ENCODE measurements around the gene GPRC5D.
A peak's percentile ranks its signal among the peaks of the same experiment; 100 is the strongest.

The GPRC5D gene

GRCh38 chr12:12908252-12908651, 43.7 kb downstream of the GPRC5D start:
- DNase-seq (ENCODE audit: low read depth), result no peak

- DNase-seq (ENCODE audit: low read depth), result no peak
These were observed 44.4 kb downstream of the GPRC5D start for GRCh38 chr12:12907552-12907951.

- DNase-seq (ENCODE audit: low read depth), result no peak
These were observed 48.0 kb downstream of the GPRC5D start for GRCh38 chr12:12903642-12904609.

- no peak for DNase-seq (ENCODE audit: low read depth)
These were observed 49.9 kb downstream of the GPRC5D start for GRCh38 chr12:12902036-12902435.

GRCh38 chr12:12901158-12901791, 50.7 kb downstream of the GPRC5D start:
- peak; percentile 93 for DNase-seq (ENCODE audit: low read depth)

- DNase-seq (ENCODE audit: low read depth), result no peak
These were observed 51.2 kb downstream of the GPRC5D start for GRCh38 chr12:12900786-12901157.

- peak; percentile 89 for DNase-seq (ENCODE audit: low read depth)
These were observed 52.2 kb downstream of the GPRC5D start for GRCh38 chr12:12899530-12900380.

GRCh38 chr12:12898911-12899511, 53.0 kb downstream of the GPRC5D start:
- no peak for DNase-seq (ENCODE audit: low read depth)

GRCh38 chr12:12898136-12898717, 53.7 kb downstream of the GPRC5D start:
- no peak for DNase-seq (ENCODE audit: low read depth)

- DNase-seq (ENCODE audit: low read depth), result no peak
These were observed 54.7 kb downstream of the GPRC5D start for GRCh38 chr12:12897302-12897701.

GRCh38 chr12:12896260-12896659, 55.7 kb downstream of the GPRC5D start:
- no peak for DNase-seq (ENCODE audit: low read depth)

GRCh38 chr12:12893438-12893837, 58.5 kb downstream of the GPRC5D start:
- no peak for DNase-seq (ENCODE audit: low read depth)

GRCh38 chr12:12892681-12893141, 59.3 kb downstream of the GPRC5D start:
- no peak for DNase-seq (ENCODE audit: low read depth)

- no peak for DNase-seq (ENCODE audit: low read depth)
These were observed 60.1 kb downstream of the GPRC5D start for GRCh38 chr12:12891881-12892355.

GRCh38 chr12:12891080-12891880, 60.7 kb downstream of the GPRC5D start, which contains the start of gene GPRC5A:
TSS of gene GPRC5A (plus strand) at chr12:12891562. CDS start at chr12:12908250, 16,688 bp downstream.
- DNase-seq (ENCODE audit: low read depth), result no peak
